ENCODE measurements around the gene GRM8. TPM values are rescaled to one million over a fixed set of nuclear protein-coding genes. Genes with fewer than 3 reads are reported as not detected.
A peak's percentile ranks its signal among the peaks of the same experiment; 100 is the strongest.

The GRM8 gene
- total and polyA plus RNA-seq, 8 donors, result 0.11 to 1.2 (median 0.89) TPM

- intact Hi-C loops (cut with DNase I), result no loop called here
- no peak for DNase-seq
- Histone ChIP-seq H3K27me3 (no peaks in the 10 kb centered on the region), H3K4me3 (no peak overlapping the region), H3K27ac (no peak overlapping the region), H3K4me1 (no peaks in the 10 kb centered on the region), H3K9me3 (no peaks in the 10 kb centered on the region), H3K36me3 (no peaks in the 10 kb centered on the region)
- ATAC-seq, result no peak
- no peak for FAIRE-seq
- 80 to 87% methylated on average over 9 of the region's 9 CpGs for WGBS, 2 donors
- no peak for TF ChIP-seq CTCF (IDR thresholded peaks at IDR 0.05)
Observed at GRCh38 chr7:126696256-126697038, 556.3 kb downstream of the GRM8 start.

- Histone ChIP-seq H3K27me3 (no peaks in the 10 kb centered on the region), H3K4me3 (no peak overlapping the region), H3K36me3 (no peaks in the 10 kb centered on the region), H3K27ac (no peak overlapping the region), H3K9me3 (no peaks in the 10 kb centered on the region), H3K4me1 (no peaks in the 10 kb centered on the region)
- FAIRE-seq (no peak), DNase-seq (no peak), ATAC-seq (no peak)
- WGBS, 2 donors, result 86 to 91% methylated on average over 11 of the region's 11 CpGs
- intact Hi-C loops (cut with DNase I), result no loop called here
- no peak for TF ChIP-seq CTCF (IDR thresholded peaks at IDR 0.05)
Observed at GRCh38 chr7:126690848-126691751, 561.6 kb downstream of the GRM8 start.

GRCh38 chr7:126690104-126690503 lies 562.6 kb downstream of the GRM8 start:
- Histone ChIP-seq H3K27me3 (no peaks in the 10 kb centered on the region), H3K9me3 (no peaks in the 10 kb centered on the region)
- peak in 1 of 6 donors; percentile 46 for DNase-seq

GRCh38 chr7:126689037-126689436 lies 563.7 kb downstream of the GRM8 start:
- Histone ChIP-seq H3K4me1 (no peaks in the 10 kb centered on the region), H3K27ac (no peak overlapping the region), H3K27me3 (no peaks in the 10 kb centered on the region), H3K4me3 (no peak overlapping the region), H3K36me3 (no peaks in the 10 kb centered on the region), H3K9me3 (no peaks in the 10 kb centered on the region)
- 88 to 93% methylated on average over 1 of the region's 1 CpG for WGBS, 2 donors
- no peak for ATAC-seq
- DNase-seq, result no peak
- FAIRE-seq, result no peak
- TF ChIP-seq CTCF (IDR thresholded peaks at IDR 0.05), result no peak
- intact Hi-C loops (cut with DNase I), result no loop called here

More at GRCh38 chr7:126690104-126690503, 562.6 kb downstream of the GRM8 start:
- Histone ChIP-seq H3K36me3 (no peaks in the 10 kb centered on the region), H3K4me1 (no peaks in the 10 kb centered on the region), H3K27ac (no peak overlapping the region), H3K4me3 (no peak overlapping the region)
- ATAC-seq (no peak), FAIRE-seq (no peak)
- intact Hi-C loops (cut with DNase I), result no loop called here
- 94 to 99% methylated on average over 14 to 15 of the region's 15 CpGs for WGBS, 2 donors
- no peak for TF ChIP-seq CTCF (IDR thresholded peaks at IDR 0.05)
